ENCODE results near the gene USE1. TPM values are rescaled to one million over a fixed set of nuclear protein-coding genes. Genes with fewer than 3 reads are reported as not detected.
"Not testable (repeated sequence)": the region's sequence is repeated elsewhere in the genome, so short reads cannot be mapped to it uniquely, and the experiment has no call there.

USE1 gene
- total RNA-seq, 2 donors from 2014 or later: 11.5 to 13.7 TPM

DNA sequence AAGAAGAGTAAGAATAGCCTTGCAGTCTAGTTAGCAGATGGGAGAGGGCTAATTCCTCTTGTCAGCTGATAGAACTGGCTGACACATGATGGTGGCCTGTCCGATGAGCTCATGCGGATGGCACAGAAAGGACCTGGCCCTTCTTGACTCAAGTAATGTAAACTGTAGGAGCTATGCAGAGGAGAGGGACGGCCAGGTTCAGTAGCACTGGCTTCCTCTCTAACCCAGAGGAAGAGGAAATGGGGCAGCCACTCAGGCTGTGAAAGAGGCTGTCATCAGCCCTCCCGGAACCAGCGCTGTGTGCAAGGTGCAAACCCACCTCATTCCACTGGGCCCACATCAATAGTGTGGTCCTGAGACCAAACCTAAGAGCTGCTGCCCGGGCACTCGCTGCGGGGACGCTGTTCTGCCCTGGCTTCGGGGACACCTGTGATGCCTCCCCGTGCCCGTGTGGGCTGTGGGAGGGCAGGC, 30.8 kb upstream of the USE1 start:
- no peaks in the 10 kb centered on the region for H3K9me3 ChIP-seq
- no peaks in the 10 kb centered on the region for H3K4me1 ChIP-seq (ENCODE audit: control insufficient read depth in 1 of 2, low read depth in 2 of 2)
- H3K36me3 ChIP-seq: peaks cover 75% of the 10 kb centered on the region
- DNase-seq (ENCODE audit: low spot score) (no peak), ATAC-seq (ENCODE audit: insufficient number of reproducible peaks, low FRiP score, low read depth) (no peak)
- TF ChIP-seq, protein P1, sequence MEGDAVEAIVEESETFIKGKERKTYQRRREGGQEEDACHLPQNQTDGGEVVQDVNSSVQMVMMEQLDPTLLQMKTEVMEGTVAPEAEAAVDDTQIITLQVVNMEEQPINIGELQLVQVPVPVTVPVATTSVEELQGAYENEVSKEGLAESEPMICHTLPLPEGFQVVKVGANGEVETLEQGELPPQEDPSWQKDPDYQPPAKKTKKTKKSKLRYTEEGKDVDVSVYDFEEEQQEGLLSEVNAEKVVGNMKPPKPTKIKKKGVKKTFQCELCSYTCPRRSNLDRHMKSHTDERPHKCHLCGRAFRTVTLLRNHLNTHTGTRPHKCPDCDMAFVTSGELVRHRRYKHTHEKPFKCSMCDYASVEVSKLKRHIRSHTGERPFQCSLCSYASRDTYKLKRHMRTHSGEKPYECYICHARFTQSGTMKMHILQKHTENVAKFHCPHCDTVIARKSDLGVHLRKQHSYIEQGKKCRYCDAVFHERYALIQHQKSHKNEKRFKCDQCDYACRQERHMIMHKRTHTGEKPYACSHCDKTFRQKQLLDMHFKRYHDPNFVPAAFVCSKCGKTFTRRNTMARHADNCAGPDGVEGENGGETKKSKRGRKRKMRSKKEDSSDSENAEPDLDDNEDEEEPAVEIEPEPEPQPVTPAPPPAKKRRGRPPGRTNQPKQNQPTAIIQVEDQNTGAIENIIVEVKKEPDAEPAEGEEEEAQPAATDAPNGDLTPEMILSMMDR (IDR thresholded peaks at IDR 0.05): no peak
- no peak overlapping the region for H3K4me3 ChIP-seq
- H3K27ac ChIP-seq: no peak overlapping the region
- H3K27me3 ChIP-seq (replicated peaks; ENCODE audit: insufficient read depth): no peaks in the 10 kb centered on the region

DNA sequence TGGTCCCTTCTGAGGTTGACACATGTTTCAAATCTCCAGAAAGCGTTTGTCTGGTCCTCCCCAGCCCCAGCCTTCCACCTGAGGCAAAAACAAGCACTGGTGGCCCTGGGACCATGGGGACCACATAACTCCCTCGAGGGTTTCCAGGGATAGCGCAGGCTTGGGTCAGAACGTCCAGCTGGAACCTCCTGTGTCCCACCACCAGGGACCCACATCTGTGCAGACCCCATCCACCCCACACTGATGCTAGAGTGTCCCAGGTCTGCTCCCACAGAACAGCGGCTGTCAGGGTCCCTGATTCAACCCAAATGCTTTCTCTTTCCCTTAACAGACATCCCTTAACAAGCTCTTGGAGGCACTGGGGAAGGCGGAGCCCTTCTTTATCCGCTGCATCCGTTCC, 29.6 kb upstream of the USE1 start:
- DNase-seq (ENCODE audit: low spot score) (no peak), ATAC-seq (ENCODE audit: insufficient number of reproducible peaks, low FRiP score, low read depth) (no peak)
- TF ChIP-seq, protein P1 (IDR thresholded peaks at IDR 0.05): no peak
- Histone ChIP-seq H3K4me3 (no peak overlapping the region), H3K36me3 (peaks cover 86% of the 10 kb centered on the region), H3K4me1 (ENCODE audit: control insufficient read depth in 1 of 2, low read depth in 2 of 2) (no peaks in the 10 kb centered on the region), H3K9me3 (no peaks in the 10 kb centered on the region), H3K27ac (no peak overlapping the region), H3K27me3 (replicated peaks; ENCODE audit: insufficient read depth) (no peaks in the 10 kb centered on the region)

DNA sequence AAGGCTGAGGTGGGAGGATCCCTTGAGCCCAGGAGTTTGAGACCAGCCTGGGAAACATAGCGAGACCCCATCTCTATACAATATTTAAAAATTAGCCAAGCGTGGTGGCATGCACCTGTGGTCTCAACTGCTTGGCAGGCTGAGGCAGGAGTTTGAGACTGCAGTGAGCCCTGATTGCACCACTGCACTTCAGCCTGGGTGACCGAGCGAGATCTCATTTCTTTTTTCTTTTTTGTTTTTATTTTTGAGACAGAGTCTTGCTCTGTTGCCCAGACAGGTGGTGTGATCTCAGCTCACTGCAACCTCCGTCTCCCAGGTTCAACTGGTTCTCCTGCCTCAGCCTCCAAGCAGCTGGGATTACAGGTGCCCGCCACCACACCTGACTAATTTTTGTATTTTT, 23.4 kb upstream of the USE1 start:
- H3K4me1 ChIP-seq (ENCODE audit: control insufficient read depth in 1 of 2, low read depth in 2 of 2); DNase-seq (ENCODE audit: low spot score); H3K27ac ChIP-seq; H3K4me3 ChIP-seq; ATAC-seq (ENCODE audit: insufficient number of reproducible peaks, low FRiP score, low read depth); H3K27me3 ChIP-seq (replicated peaks; ENCODE audit: insufficient read depth); H3K9me3 ChIP-seq: not testable (repeated sequence)
- peaks cover 94% of the 10 kb centered on the region for H3K36me3 ChIP-seq

DNA sequence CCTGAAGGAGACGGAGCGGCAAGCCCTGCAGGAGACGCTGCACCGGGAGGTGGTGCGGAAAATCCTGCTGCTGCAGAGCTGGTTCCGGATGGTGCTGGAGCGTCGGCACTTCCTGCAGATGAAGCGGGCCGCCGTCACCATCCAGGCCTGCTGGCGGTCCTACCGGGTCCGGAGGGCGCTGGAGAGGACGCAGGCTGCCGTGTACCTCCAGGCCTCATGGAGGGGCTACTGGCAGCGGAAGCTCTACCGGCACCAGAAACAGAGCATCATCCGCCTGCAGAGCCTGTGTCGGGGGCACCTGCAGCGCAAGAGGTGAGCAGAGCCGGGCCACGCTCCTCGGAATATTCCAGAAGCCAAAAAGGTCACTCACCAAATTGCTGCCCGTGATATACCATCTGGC, 22.4 kb upstream of the USE1 start:
- no peaks in the 10 kb centered on the region for H3K9me3 ChIP-seq
- H3K27ac ChIP-seq: no peak overlapping the region
- H3K4me3 ChIP-seq: no peak overlapping the region
- H3K27me3 ChIP-seq (replicated peaks; ENCODE audit: insufficient read depth): no peaks in the 10 kb centered on the region
- ATAC-seq (ENCODE audit: insufficient number of reproducible peaks, low FRiP score, low read depth): no peak
- no peaks in the 10 kb centered on the region for H3K4me1 ChIP-seq (ENCODE audit: control insufficient read depth in 1 of 2, low read depth in 2 of 2)
- no peak for DNase-seq (ENCODE audit: low spot score)
- TF ChIP-seq, protein P1 (IDR thresholded peaks at IDR 0.05): no peak
- H3K36me3 ChIP-seq: peaks cover 90% of the 10 kb centered on the region

DNA sequence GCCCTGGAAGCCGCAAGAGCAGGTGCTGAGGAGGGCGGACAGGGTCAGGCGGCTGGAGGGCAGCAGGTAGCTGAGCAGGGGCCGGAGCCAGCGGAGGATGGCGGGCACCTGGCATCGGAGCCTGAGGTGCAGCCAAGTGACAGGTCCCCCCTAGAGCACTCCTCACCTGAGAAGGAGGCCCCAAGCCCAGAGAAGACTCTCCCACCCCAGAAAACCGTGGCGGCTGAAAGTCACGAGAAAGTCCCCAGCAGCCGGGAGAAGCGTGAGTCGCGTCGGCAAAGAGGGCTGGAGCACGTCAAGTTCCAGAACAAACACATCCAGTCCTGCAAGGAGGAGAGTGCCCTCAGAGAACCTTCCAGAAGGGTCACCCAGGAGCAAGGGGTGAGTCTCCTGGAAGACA, 20.5 kb upstream of the USE1 start:
- no peak overlapping the region for H3K27ac ChIP-seq
- H3K36me3 ChIP-seq: peaks cover 86% of the 10 kb centered on the region
- DNase-seq (ENCODE audit: low spot score) (no peak), ATAC-seq (ENCODE audit: insufficient number of reproducible peaks, low FRiP score, low read depth) (no peak)
- TF ChIP-seq, protein P1 (IDR thresholded peaks at IDR 0.05): no peak
- H3K4me3 ChIP-seq: no peak overlapping the region
- H3K9me3 ChIP-seq: no peaks in the 10 kb centered on the region
- no peaks in the 10 kb centered on the region for H3K4me1 ChIP-seq (ENCODE audit: control insufficient read depth in 1 of 2, low read depth in 2 of 2)
- H3K27me3 ChIP-seq (replicated peaks; ENCODE audit: insufficient read depth): no peaks in the 10 kb centered on the region

DNA sequence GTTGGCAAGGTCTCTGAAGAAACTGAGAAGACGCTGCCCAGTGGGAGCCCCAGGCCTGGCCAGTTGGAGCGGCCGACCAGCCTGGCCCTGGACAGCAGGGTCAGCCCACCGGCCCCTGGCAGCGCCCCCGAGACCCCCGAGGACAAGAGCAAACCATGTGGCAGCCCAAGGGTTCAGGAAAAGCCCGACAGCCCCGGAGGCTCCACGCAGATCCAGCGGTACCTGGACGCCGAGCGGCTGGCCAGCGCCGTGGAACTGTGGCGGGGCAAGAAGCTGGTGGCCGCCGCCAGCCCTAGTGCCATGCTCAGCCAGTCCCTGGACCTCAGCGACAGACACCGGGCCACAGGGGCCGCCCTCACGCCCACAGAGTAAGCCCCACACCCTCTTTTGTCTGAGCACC, 20.1 kb upstream of the USE1 start:
- Histone ChIP-seq H3K27me3 (replicated peaks; ENCODE audit: insufficient read depth) (no peaks in the 10 kb centered on the region), H3K27ac (no peak overlapping the region), H3K9me3 (no peaks in the 10 kb centered on the region), H3K36me3 (peaks cover 86% of the 10 kb centered on the region), H3K4me3 (no peak overlapping the region), H3K4me1 (ENCODE audit: control insufficient read depth in 1 of 2, low read depth in 2 of 2) (no peaks in the 10 kb centered on the region)
- DNase-seq (ENCODE audit: low spot score) (no peak), ATAC-seq (ENCODE audit: insufficient number of reproducible peaks, low FRiP score, low read depth) (no peak)
- TF ChIP-seq, protein P1 (IDR thresholded peaks at IDR 0.05): no peak
